ENCODE results near the gene CSF2. TPM values are rescaled to one million over a fixed set of nuclear protein-coding genes. Genes with fewer than 3 reads are reported as not detected.

CSF2 gene
- total and polyA plus RNA-seq, 4 donors, result 0.37 to 16.8 (median 8.2) TPM

DNA sequence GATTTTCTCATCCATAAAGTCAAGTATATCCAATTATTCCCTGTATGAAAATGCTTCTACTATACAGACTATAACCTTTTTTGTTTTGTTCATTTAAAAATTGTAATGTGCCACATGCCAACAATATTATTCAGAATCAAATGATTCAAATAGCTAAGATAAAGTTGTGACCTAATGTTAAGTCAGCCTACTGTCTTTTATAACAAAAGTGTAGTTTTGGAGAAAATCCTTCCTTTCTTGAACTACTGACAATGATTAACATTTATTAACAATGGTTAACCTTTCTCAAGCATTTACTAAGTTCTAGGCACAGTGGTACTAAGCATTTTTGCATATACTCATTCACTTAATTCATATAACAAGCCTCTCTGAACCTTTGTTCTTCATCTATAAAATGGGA lies 25.0 kb downstream of the CSF2 start:
- no peak overlapping the region for H3K4me3 ChIP-seq
- H3K9ac ChIP-seq (ENCODE audit: insufficient read depth in 1 of 2, low read length in 2 of 2), result no peak overlapping the region
- no peaks in the 10 kb centered on the region for H3K36me3 ChIP-seq (ENCODE audit: control insufficient read depth in 4 of 4, insufficient read depth in 4 of 4, low read length in 4 of 4)
- no peak for DNase-seq
- H3K4me1 ChIP-seq (ENCODE audit: control insufficient read depth in 5 of 5, insufficient read depth in 5 of 5, low read length in 5 of 5), result peaks cover 0 to 12% (median 2%) of the 10 kb centered on the region in 5 donors
- no peak for ATAC-seq (ENCODE audit: insufficient read depth, low FRiP score)
- H3K9me3 ChIP-seq (ENCODE audit: control insufficient read depth in 4 of 4, insufficient read depth in 3 of 4, low read length in 3 of 4), result no peaks in the 10 kb centered on the region
- TF ChIP-seq, protein P1, sequence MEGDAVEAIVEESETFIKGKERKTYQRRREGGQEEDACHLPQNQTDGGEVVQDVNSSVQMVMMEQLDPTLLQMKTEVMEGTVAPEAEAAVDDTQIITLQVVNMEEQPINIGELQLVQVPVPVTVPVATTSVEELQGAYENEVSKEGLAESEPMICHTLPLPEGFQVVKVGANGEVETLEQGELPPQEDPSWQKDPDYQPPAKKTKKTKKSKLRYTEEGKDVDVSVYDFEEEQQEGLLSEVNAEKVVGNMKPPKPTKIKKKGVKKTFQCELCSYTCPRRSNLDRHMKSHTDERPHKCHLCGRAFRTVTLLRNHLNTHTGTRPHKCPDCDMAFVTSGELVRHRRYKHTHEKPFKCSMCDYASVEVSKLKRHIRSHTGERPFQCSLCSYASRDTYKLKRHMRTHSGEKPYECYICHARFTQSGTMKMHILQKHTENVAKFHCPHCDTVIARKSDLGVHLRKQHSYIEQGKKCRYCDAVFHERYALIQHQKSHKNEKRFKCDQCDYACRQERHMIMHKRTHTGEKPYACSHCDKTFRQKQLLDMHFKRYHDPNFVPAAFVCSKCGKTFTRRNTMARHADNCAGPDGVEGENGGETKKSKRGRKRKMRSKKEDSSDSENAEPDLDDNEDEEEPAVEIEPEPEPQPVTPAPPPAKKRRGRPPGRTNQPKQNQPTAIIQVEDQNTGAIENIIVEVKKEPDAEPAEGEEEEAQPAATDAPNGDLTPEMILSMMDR (IDR thresholded peaks at IDR 0.05; ENCODE audit: control extremely low read depth, extremely low read depth), result no peak
- H3K27me3 ChIP-seq (ENCODE audit: control insufficient read depth in 3 of 3, insufficient read depth in 3 of 3, low read length in 2 of 3), result no peaks in the 10 kb centered on the region
- H3K27ac ChIP-seq (ENCODE audit: low read depth in 1 of 2, low read length in 1 of 2), result no peak overlapping the region

DNA sequence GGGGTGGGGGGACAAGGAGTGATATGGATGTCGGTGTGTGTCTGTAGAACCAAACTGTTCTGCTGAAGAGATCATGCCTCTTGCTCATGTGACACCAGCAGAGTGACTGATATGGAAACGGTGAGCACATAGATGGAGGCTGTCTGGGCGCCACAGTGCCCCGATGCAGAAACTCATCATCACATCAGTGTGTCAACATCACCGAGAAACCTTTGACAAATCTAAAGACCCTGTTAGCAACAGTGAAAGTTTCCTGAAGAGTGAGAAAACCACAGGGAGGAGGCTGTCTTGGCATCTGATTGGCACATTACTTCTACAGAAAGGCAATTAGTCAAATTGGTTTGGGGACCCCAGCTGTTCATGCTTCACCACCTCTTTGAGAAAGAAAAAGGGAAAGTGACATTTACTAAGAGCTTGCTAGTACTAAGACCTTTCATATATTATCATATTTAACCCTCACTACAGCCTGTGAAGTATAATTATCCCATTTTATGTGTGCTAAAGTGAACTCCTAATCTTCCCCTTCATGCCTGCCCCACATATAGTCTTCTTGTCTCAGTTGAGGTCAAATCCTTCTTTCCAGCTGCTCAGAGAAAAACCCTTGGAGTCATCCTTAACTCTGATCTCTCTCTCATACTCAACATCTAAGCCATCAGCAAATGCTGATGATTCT lies 25.6 kb downstream of the CSF2 start:
- no peak overlapping the region for H3K4me3 ChIP-seq
- ATAC-seq (ENCODE audit: insufficient read depth, low FRiP score) (no peak), DNase-seq (no peak)
- no peaks in the 10 kb centered on the region for H3K36me3 ChIP-seq (ENCODE audit: control insufficient read depth in 4 of 4, insufficient read depth in 4 of 4, low read length in 4 of 4)
- H3K27me3 ChIP-seq (ENCODE audit: control insufficient read depth in 3 of 3, insufficient read depth in 3 of 3, low read length in 2 of 3), result no peaks in the 10 kb centered on the region
- no peak overlapping the region for H3K27ac ChIP-seq (ENCODE audit: low read depth in 1 of 2, low read length in 1 of 2)
- no peaks in the 10 kb centered on the region for H3K9me3 ChIP-seq (ENCODE audit: control insufficient read depth in 4 of 4, insufficient read depth in 3 of 4, low read length in 3 of 4)
- peaks cover 0 to 17% (median 5%) of the 10 kb centered on the region in 5 donors for H3K4me1 ChIP-seq (ENCODE audit: control insufficient read depth in 5 of 5, insufficient read depth in 5 of 5, low read length in 5 of 5)
- WGBS, 2 donors, result 69 to 76% methylated on average over 5 of the region's 5 CpGs
- H3K9ac ChIP-seq (ENCODE audit: insufficient read depth in 1 of 2, low read length in 2 of 2), result no peak overlapping the region
- TF ChIP-seq, protein P1 (IDR thresholded peaks at IDR 0.05; ENCODE audit: control extremely low read depth, extremely low read depth), result no peak

DNA sequence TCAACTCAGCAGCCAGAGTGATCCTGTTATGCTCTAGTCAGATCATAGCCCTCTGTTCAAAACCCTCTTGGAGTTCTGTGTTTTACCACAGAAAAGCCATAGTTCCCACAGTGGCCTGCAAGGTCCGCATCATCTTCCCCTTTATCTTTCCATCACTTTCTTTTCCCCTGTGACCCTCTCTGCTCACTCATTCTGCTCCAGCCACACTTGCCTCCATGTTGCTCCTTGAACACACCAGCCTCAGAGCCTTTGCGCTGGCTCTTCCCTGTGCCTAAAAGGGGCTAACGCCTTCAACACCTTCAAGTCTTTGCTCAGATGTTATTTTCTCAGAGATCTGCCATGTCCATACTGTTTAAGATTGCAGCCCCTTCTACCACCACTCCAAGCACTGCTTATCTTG lies 26.3 kb downstream of the CSF2 start:
- 78 to 89% methylated on average over 3 of the region's 3 CpGs for WGBS, 2 donors
- H3K27ac ChIP-seq (ENCODE audit: low read depth in 1 of 2, low read length in 1 of 2), result no peak overlapping the region
- DNase-seq (no peak), ATAC-seq (ENCODE audit: insufficient read depth, low FRiP score) (no peak)
- H3K36me3 ChIP-seq (ENCODE audit: control insufficient read depth in 4 of 4, insufficient read depth in 4 of 4, low read length in 4 of 4), result no peaks in the 10 kb centered on the region
- H3K9me3 ChIP-seq (ENCODE audit: control insufficient read depth in 4 of 4, insufficient read depth in 3 of 4, low read length in 3 of 4), result no peaks in the 10 kb centered on the region
- TF ChIP-seq, protein P1 (IDR thresholded peaks at IDR 0.05; ENCODE audit: control extremely low read depth, extremely low read depth), result no peak
- H3K4me1 ChIP-seq (ENCODE audit: control insufficient read depth in 5 of 5, insufficient read depth in 5 of 5, low read length in 5 of 5), result peaks cover 0 to 20% (median 5%) of the 10 kb centered on the region in 5 donors
- H3K9ac ChIP-seq (ENCODE audit: insufficient read depth in 1 of 2, low read length in 2 of 2), result no peak overlapping the region
- H3K4me3 ChIP-seq, result no peak overlapping the region
- H3K27me3 ChIP-seq (ENCODE audit: control insufficient read depth in 3 of 3, insufficient read depth in 3 of 3, low read length in 2 of 3), result no peaks in the 10 kb centered on the region

All from lung (tissue), 12 donors.